IMR-90 (cell line): ENCODE measurements around the gene ACOT9. TPM values are rescaled to one million over a fixed set of nuclear protein-coding genes. Genes with fewer than 3 reads are reported as not detected.

Experiments
- ATAC-seq: fragments of 200-7000 bp; cut with Tn5 transposase; 2 replicates; pipeline ENCODE4 v1.9.1; 2020; ENCODE audit warnings: low read depth, mild to moderate bottlenecking, moderate library complexity
- BruUV-seq: library from RNA; stranded (reverse); fragments of 400-500 nt; replicated peaks from 2 replicates; lab custom pipeline; 2021; lab: Mats Ljungman, UMichigan
- CTCF ChIA-PET: fragments of 300-600 bp; formaldehyde crosslinking; extraction: SDS; loops from one replicate; lab custom pipeline; 2021; ENCODE audit warnings: antibody characterized with exemption; lab: Yijun Ruan, JAX
- POLR2A ChIA-PET: fragments of 300-600 bp; sonication (Branson Sonifier 250); formaldehyde crosslinking; loops from one replicate; lab custom pipeline; 2022; ENCODE audit warnings: antibody characterized with exemption; ENCODE audit not compliant: unreplicated experiment; lab: Charles Lee
- DNase-seq: peaks from one replicate; pipeline ENCODE4 v3.0.0; 2013
- H2AFZ ChIP-seq: replicated peaks from 2 replicates; pipeline ENCODE3; 2013; ENCODE audit warnings: low read length, mild to moderate bottlenecking; ENCODE audit not compliant: poor library complexity
- H2AK5ac ChIP-seq: 2 replicates; pipeline ENCODE4 v1.6.1; 2013; ENCODE audit warnings: low read depth, low read length, inconsistent platforms
- H2AK9ac ChIP-seq: replicated peaks from 2 replicates; pipeline ENCODE3; 2013; ENCODE audit warnings: mild to moderate bottlenecking, low read depth, low read length, moderate library complexity; ENCODE audit not compliant: poor library complexity
- H2BK120ac ChIP-seq: 2 replicates; pipeline ENCODE4 v1.6.1; 2013; ENCODE audit warnings: low read depth, low read length, inconsistent platforms
- H2BK15ac ChIP-seq: 3 replicates; pipeline ENCODE4 v1.6.1; 2013; ENCODE audit warnings: low read depth, low read length, inconsistent platforms
- H2BK20ac ChIP-seq: 2 replicates; pipeline ENCODE4 v1.6.1; 2013; ENCODE audit warnings: low read depth, mild to moderate bottlenecking, inconsistent platforms, low read length, moderate library complexity
- H2BK5ac ChIP-seq: 2 replicates; pipeline ENCODE4 v1.6.1; 2013; ENCODE audit warnings: mild to moderate bottlenecking, low read depth, low read length, inconsistent platforms; ENCODE audit not compliant: poor library complexity, severe bottlenecking
- H3K14ac ChIP-seq: replicated peaks from 2 replicates; pipeline ENCODE4 v1.6.1; 2013; ENCODE audit warnings: low read depth, low read length, inconsistent platforms
- H3K18ac ChIP-seq: 2 replicates; pipeline ENCODE4 v1.6.1; 2013; ENCODE audit warnings: low read depth, low read length, control low read depth
- H3K23ac ChIP-seq: 2 replicates; pipeline ENCODE4 v1.6.1; 2013; ENCODE audit warnings: low read depth, low read length, inconsistent platforms
- H3K27ac ChIP-seq: 2 replicates; pipeline ENCODE4 v1.5.1; 2013; ENCODE audit warnings: mild to moderate bottlenecking, control low read depth, low read length; ENCODE audit not compliant: insufficient read depth
- H3K27me3 ChIP-seq: 2 replicates; pipeline ENCODE4 v1.6.1; 2013; ENCODE audit warnings: low read length; ENCODE audit not compliant: control insufficient read depth, insufficient read depth
- H3K36me3 ChIP-seq: 2 replicates; pipeline ENCODE4 v1.6.1; 2013; ENCODE audit warnings: low read length, mixed read lengths; ENCODE audit not compliant: control insufficient read depth, insufficient read depth
- H3K4ac ChIP-seq: 2 replicates; pipeline ENCODE4 v1.6.1; 2013; ENCODE audit warnings: low read depth, low read length, inconsistent platforms
- H3K4me1 ChIP-seq: 2 replicates; pipeline ENCODE4 v1.6.1; 2013; ENCODE audit warnings: low read length, mixed read lengths; ENCODE audit not compliant: control insufficient read depth, insufficient read depth
- H3K4me2 ChIP-seq: 2 replicates; pipeline ENCODE4 v1.6.1; 2013; ENCODE audit warnings: low read depth, mild to moderate bottlenecking, control low read depth, low read length, moderate library complexity
- H3K4me3 ChIP-seq: 2 replicates; pipeline ENCODE4 v1.5.1; 2013; ENCODE audit warnings: low read depth, mild to moderate bottlenecking, control low read depth, low read length, moderate library complexity; ENCODE audit not compliant: insufficient read depth
- H3K56ac ChIP-seq: 2 replicates; pipeline ENCODE4 v1.6.1; 2013; ENCODE audit warnings: low read length, inconsistent platforms; ENCODE audit not compliant: insufficient read depth; ENCODE audit errors: extremely low read depth
- H3K79me1 ChIP-seq, 2 experiments: 2 replicates each; pipeline ENCODE4 v1.6.1; 2013; ENCODE audit warnings: low read length in 2 of 2, inconsistent platforms in 1 of 2, low read depth in 1 of 2
- H3K9ac ChIP-seq: 2 replicates; pipeline ENCODE4 v1.6.1; 2013; ENCODE audit warnings: low read depth, low read length, control low read depth
- H3K9me1 ChIP-seq: 2 replicates; pipeline ENCODE4 v1.6.1; 2013; ENCODE audit warnings: low read length, inconsistent platforms; ENCODE audit not compliant: insufficient read depth
- H3K9me3 ChIP-seq: 2 replicates; pipeline ENCODE4 v1.6.1; 2013; ENCODE audit warnings: low read length; ENCODE audit not compliant: control insufficient read depth, insufficient read depth
- H4K20me1 ChIP-seq: 2 replicates; pipeline ENCODE4 v1.6.1; 2013; ENCODE audit warnings: low read length, inconsistent platforms; ENCODE audit not compliant: insufficient read depth
- H4K5ac ChIP-seq: 2 replicates; pipeline ENCODE4 v1.6.1; 2013; ENCODE audit warnings: mild to moderate bottlenecking, low read depth, low read length, control low read depth
- H4K8ac ChIP-seq, 2 experiments: 2 replicates each; pipeline ENCODE4 v1.6.1; 2013; ENCODE audit warnings: low read depth in 2 of 2, low read length in 2 of 2, control low read depth in 1 of 2, inconsistent platforms in 1 of 2
- H4K91ac ChIP-seq: 2 replicates; pipeline ENCODE4 v1.6.1; 2013; ENCODE audit warnings: low read depth, low read length, inconsistent platforms; ENCODE audit not compliant: insufficient read depth
- BHLHE40 ChIP-seq: fragments of 150-350 bp; IDR thresholded peaks from 2 replicates; pipeline ENCODE4 v1.6.1; 2016; ENCODE audit warnings: mild to moderate bottlenecking, low read depth, low read length
- CEBPB ChIP-seq: IDR thresholded peaks from 2 replicates; pipeline ENCODE4 v1.6.1; 2012; ENCODE audit warnings: low read depth, low read length, improper control_type of control experiment
- CHD1 ChIP-seq: IDR thresholded peaks from 2 replicates; pipeline ENCODE4 v1.6.1; 2012; ENCODE audit warnings: low read depth, low read length, improper control_type of control experiment
- CTCF ChIP-seq: conservative IDR thresholded peaks from 2 replicates; pipeline ENCODE4 v1.5.1; 2012; ENCODE audit warnings: mild to moderate bottlenecking, low read depth, low read length, improper control_type of control experiment
- FOS ChIP-seq: fragments of 150-350 bp; IDR thresholded peaks from 2 replicates; pipeline ENCODE4 v1.6.1; 2016; ENCODE audit warnings: low read depth, low read length
- MAZ ChIP-seq: IDR thresholded peaks from 2 replicates; pipeline ENCODE4 v1.6.1; 2012; ENCODE audit warnings: low read depth, mild to moderate bottlenecking, low read length, improper control_type of control experiment, moderate library complexity, borderline replicate concordance
- NFE2L2 ChIP-seq: fragments of 150-350 bp; IDR thresholded peaks from 2 replicates; pipeline ENCODE4 v1.6.1; 2016; ENCODE audit warnings: low read depth, mild to moderate bottlenecking, low read length
- RAD21 ChIP-seq: IDR thresholded peaks from 2 replicates; pipeline ENCODE4 v1.6.1; 2012; ENCODE audit warnings: low read length, improper control_type of control experiment
- SMC3 ChIP-seq: fragments of 150-350 bp; IDR thresholded peaks from 2 replicates; pipeline ENCODE4 v1.6.1; 2016; ENCODE audit warnings: low read depth, mild to moderate bottlenecking, antibody characterized with exemption, low read length, moderate library complexity
- USF2 ChIP-seq: fragments of 150-350 bp; IDR thresholded peaks from 2 replicates; pipeline ENCODE4 v1.6.1; 2017; ENCODE audit warnings: mild to moderate bottlenecking, antibody characterized with exemption, low read length, low read depth
- WGBS, 2 experiments: methylation state at CpG; one replicate each; pipeline versions ENCODE4 v1.1.5 to v1.1.7; 2013; ENCODE audit warnings: missing lambda C conversion rate in 2 of 2; ENCODE audit not compliant: insufficient read length in 1 of 2; ENCODE audit errors: extremely low coverage in 2 of 2; 5-methylcytosine and 5-hydroxymethylcytosine counted together
- dilution Hi-C: fragments of 300-500 bp; cut with HindIII; formaldehyde crosslinking; loops from one replicate; pipeline ENCODE4 v1.14.3; 2018; ENCODE audit warnings: low sequenced_read_pairs; ENCODE audit not compliant: unreplicated experiment
- in situ Hi-C: fragments of 300-500 bp; cut with MboI; formaldehyde crosslinking; loops from 3 replicates; pipeline ENCODE4 v1.14.3; 2019; ENCODE audit warnings: low sequenced_read_pairs, inconsistent platforms, mixed read lengths
- intact Hi-C: fragments of 100-400 bp; cut with micrococcal nuclease; formaldehyde crosslinking; loops from 2 replicates; pipeline ENCODE4 v1.10.0; 2022
- polyA plus RNA-seq, 3 experiments: library from polyadenylated mRNA; depleted of rRNA; stranded (reverse); fragments of >200 nt; gene quantifications; 2 replicates each; pipeline ENCODE4 v1.2.3, GENCODE V29; 2012; ENCODE audit warnings: low replicate concordance in 1 of 3
- total RNA-seq: library from RNA; depleted of rRNA; stranded (reverse); fragments of >200 nt; gene quantifications from 2 replicates; pipeline ENCODE4 v1.2.3, GENCODE V29; 2012

ACOT9 gene
- total and polyA plus RNA-seq, 2 of the 4 experiments (the other 2 are of a cell fraction), result 43.5 to 47.3 TPM

GRCh38 chrX:23770142-23770541 lies 27.1 kb upstream of the ACOT9 start:
- intact Hi-C loops, result no loop called here
- no peak overlapping the region for H3K27ac ChIP-seq
- no peak overlapping the region for H3K4me3 ChIP-seq
- no peak overlapping the region for H2BK120ac ChIP-seq
- POLR2A ChIA-PET, result no interaction called here
- H4K8ac ChIP-seq, result no peak overlapping the region
- dilution Hi-C loops, result no loop called here
- BruUV-seq, result no TSS peak
- ATAC-seq (no peak), DNase-seq (no peak)
- H3K9me1 ChIP-seq, result no peaks in the 10 kb centered on the region
- CTCF ChIA-PET, result no interaction called here
- no peak overlapping the region for H2BK20ac ChIP-seq
- TF ChIP-seq MAZ, result no peak
- TF ChIP-seq USF2, result no peak
- no peak for TF ChIP-seq FOS
- TF ChIP-seq NFE2L2, result no peak
- no peak for TF ChIP-seq BHLHE40
- no peak for TF ChIP-seq CEBPB
- no peak for TF ChIP-seq CTCF
- no peak for TF ChIP-seq SMC3
- TF ChIP-seq CHD1, result no peak
- no peak for TF ChIP-seq RAD21
- no peaks in the 10 kb centered on the region for H4K20me1 ChIP-seq
- H3K23ac ChIP-seq, result no peak overlapping the region
- H3K4me2 ChIP-seq, result no peak overlapping the region
- no peaks in the 10 kb centered on the region for H3K36me3 ChIP-seq
- no CpG with 5 or more reads among the region's 2 CpGs for WGBS, 2 experiments
- peaks cover 2% of the 10 kb centered on the region; the same call in 1 of the 2 replicates for H3K9me3 ChIP-seq
- no peak overlapping the region for H3K14ac ChIP-seq
- no peak overlapping the region for H3K56ac ChIP-seq
- no peak overlapping the region for H3K18ac ChIP-seq
- no peak overlapping the region for H2AFZ ChIP-seq
- no peak overlapping the region for H4K91ac ChIP-seq
- no peak overlapping the region for H4K5ac ChIP-seq
- no peak overlapping the region for H2AK5ac ChIP-seq
- H2BK15ac ChIP-seq, result no peak overlapping the region
- H3K79me1 ChIP-seq, result no peaks in the 10 kb centered on the region
- peak overlapping the region; percentile 16 for H2AK9ac ChIP-seq
- in situ Hi-C loops, result no loop called here
- no peak overlapping the region for H3K4ac ChIP-seq
- H3K27me3 ChIP-seq, result no peaks in the 10 kb centered on the region
- H2BK5ac ChIP-seq, result no peak overlapping the region
- H3K9ac ChIP-seq, result no peak overlapping the region
- no peaks in the 10 kb centered on the region for H3K4me1 ChIP-seq
